K562 (cell line): ENCODE measurements around the gene EDN2. TPM values are rescaled to one million over a fixed set of nuclear protein-coding genes. Genes with fewer than 3 reads are reported as not detected.
A peak's percentile ranks its signal among the peaks of the same experiment; 100 is the strongest.

ENCODE experiments used
- CBX1 ChIP-seq: sonication (generic); IDR thresholded peaks from 2 replicates; pipeline ENCODE4 v1.6.1; 2016; ENCODE audit warnings: antibody characterized with exemption, low read depth, mild to moderate bottlenecking
- CREM ChIP-seq: IDR thresholded peaks from 2 replicates; pipeline ENCODE4 v1.6.1; 2014; ENCODE audit warnings: antibody characterized with exemption, low read depth
- DPF2 ChIP-seq: fragments of 450-650 bp; IDR thresholded peaks from 2 replicates; pipeline ENCODE4 v1.6.1; 2016
- HMBOX1 ChIP-seq: sonication (generic); IDR thresholded peaks from 2 replicates; pipeline ENCODE4 v1.6.1; 2016
- MLLT1 ChIP-seq, 2 experiments: fragments of 450-650 bp; IDR thresholded peaks; 2 replicates each; pipeline ENCODE4 v1.6.1; 2016
- NELFE ChIP-seq: IDR thresholded peaks from 2 replicates; pipeline ENCODE4 v1.6.1; 2011; ENCODE audit warnings: mild to moderate bottlenecking; ENCODE audit not compliant: insufficient read depth, insufficient read length
- NR4A1 ChIP-seq, 2 experiments: fragments of 250-450 bp in 1 of 2; fragments of 450-650 bp in 1 of 2; sonication (Bioruptor Pico) in 1 of 2; IDR thresholded peaks; 2 replicates each; pipeline versions ENCODE4 v1.4.0 to v1.6.1; 2016 to 2020; ENCODE audit warnings: mild to moderate bottlenecking in 2 of 2, missing compliant biosample characterization in 1 of 2, missing genetic modification characterization in 1 of 2, moderate library complexity in 1 of 2
- SAFB2 ChIP-seq: fragments of 200-400 bp; formaldehyde crosslinking; IDR thresholded peaks from 2 replicates; pipeline ENCODE4 v1.6.1; 2018; ENCODE audit warnings: borderline replicate concordance, low read length, low read depth, moderate library complexity; ENCODE audit not compliant: severe bottlenecking
- SMARCA4 ChIP-seq: fragments of 450-650 bp; IDR thresholded peaks from 2 replicates; pipeline ENCODE4 v1.6.1; 2016
- STAT5B ChIP-seq: fragments of 250-450 bp; sonication (Bioruptor Pico); IDR thresholded peaks from 2 replicates; pipeline ENCODE4 v1.8.0; 2021; ENCODE audit warnings: mild to moderate bottlenecking, inconsistent platforms
- TRIM24 ChIP-seq, 2 experiments: fragments of 450-650 bp; IDR thresholded peaks; 2 replicates each; pipeline ENCODE4 v1.6.1; 2016
- ZFPM2 ChIP-seq: fragments of 250-450 bp; sonication (Bioruptor Pico); IDR thresholded peaks from 2 replicates; pipeline ENCODE4 v1.5.1; 2022; ENCODE audit warnings: mild to moderate bottlenecking
- ZNF318 ChIP-seq, 2 experiments: fragments of 450-650 bp; IDR thresholded peaks; 2 replicates each; pipeline ENCODE4 v1.6.1; 2016; ENCODE audit warnings: mild to moderate bottlenecking in 2 of 2, borderline replicate concordance in 1 of 2, low read depth in 1 of 2, moderate library complexity in 1 of 2
- ZNF57 ChIP-seq: fragments of 450-650 bp; formaldehyde crosslinking; IDR thresholded peaks from 2 replicates; pipeline ENCODE4 v1.4.0; 2020; ENCODE audit warnings: mild to moderate bottlenecking, moderate library complexity
- ZNF75A ChIP-seq: fragments of 450-650 bp; formaldehyde crosslinking; IDR thresholded peaks from 2 replicates; pipeline ENCODE4 v1.4.0; 2020; ENCODE audit warnings: mild to moderate bottlenecking
- ZNF830 ChIP-seq: fragments of 250-450 bp; sonication (Bioruptor Pico); IDR thresholded peaks from 2 replicates; pipeline ENCODE4 v1.5.0; 2021; ENCODE audit warnings: mild to moderate bottlenecking
- polyA plus RNA-seq, 8 experiments: library from polyadenylated mRNA; depleted of rRNA in 4 of 8; stranded (reverse) in 5 of 8; unstranded in 3 of 8; fragments of >200 nt; fragmentation: Nextera tagmentation in 2 of 8; fragmentation: Illumina TruSeq in 1 of 8; extraction: Ambion mirVana in 2 of 8; extraction: Trizol in 1 of 8; gene quantifications; 2 replicates each; pipeline versions ENCODE4 v1.2.1 to v1.2.3, GENCODE V29; 2011 to 2014; ENCODE audit warnings: inconsistent platforms in 1 of 8, missing spikeins in 1 of 8
- total RNA-seq, 7 experiments: library from RNA; depleted of rRNA in 6 of 7; stranded (reverse); fragments of >200 nt in 6 of 7; fragmentation: Illumina TruSeq in 2 of 7; extraction: Trizol in 2 of 7; gene quantifications; 2 replicates each; pipeline versions ENCODE4 v1.2.1 to v1.2.3, GENCODE V29; 2011 to 2021; ENCODE audit warnings: low replicate concordance in 1 of 7
- TF ChIP-seq, protein P1 (sequence below): sonication (generic); formaldehyde crosslinking; IDR thresholded peaks from 2 replicates; pipeline ENCODE4 v1.9.0; 2022; ENCODE audit warnings: mild to moderate bottlenecking, missing genetic modification reagents

Gene EDN2
- total and polyA plus RNA-seq, 9 of the 15 experiments (the other 6 are each of a cell fraction or from before 2014, with no cell fraction given) = not detected

- no peak for TF ChIP-seq ZNF318 (IDR thresholded peaks at IDR 0.05; ENCODE audit: borderline replicate concordance in 1 of 2, low read depth in 1 of 2)
- TF ChIP-seq SMARCA4 = peak; percentile 29; the same call in 1 of the 2 replicates
- no peak for TF ChIP-seq ZNF57 (CRISPR knock-in tag)
- peak; percentile 86 for TF ChIP-seq CREM
- TF ChIP-seq ZNF830 = no peak
- TF ChIP-seq NR4A1 (CRISPR knock-in tag; IDR thresholded peaks at IDR 0.05) = 0 out of 2 replicates have a peak, but pooled peaks have one; percentile 16
- no peak for TF ChIP-seq NR4A1 (tag; IDR thresholded peaks at IDR 0.05)
- TF ChIP-seq, protein P1, sequence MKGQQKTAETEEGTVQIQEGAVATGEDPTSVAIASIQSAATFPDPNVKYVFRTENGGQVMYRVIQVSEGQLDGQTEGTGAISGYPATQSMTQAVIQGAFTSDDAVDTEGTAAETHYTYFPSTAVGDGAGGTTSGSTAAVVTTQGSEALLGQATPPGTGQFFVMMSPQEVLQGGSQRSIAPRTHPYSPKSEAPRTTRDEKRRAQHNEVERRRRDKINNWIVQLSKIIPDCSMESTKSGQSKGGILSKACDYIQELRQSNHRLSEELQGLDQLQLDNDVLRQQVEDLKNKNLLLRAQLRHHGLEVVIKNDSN (CRISPR knock-in tag) = no peak
- no peak for TF ChIP-seq MLLT1 (IDR thresholded peaks at IDR 0.05)
- no peak for TF ChIP-seq STAT5B (CRISPR knock-in tag)
- TF ChIP-seq TRIM24 (IDR thresholded peaks at IDR 0.05) = 0 out of 4 replicates have a peak, but pooled peaks of 1 of the 2 experiments have one; percentile 17
- peak; percentile 59; the same call in 1 of the 2 replicates for TF ChIP-seq DPF2
- TF ChIP-seq ZFPM2 (CRISPR knock-in tag) = no peak
- no peak for TF ChIP-seq NELFE
- TF ChIP-seq CBX1 = 0 out of 2 replicates have a peak, but pooled peaks have one; percentile 63
- 0 out of 2 replicates have a peak, but pooled peaks have one; percentile 15 for TF ChIP-seq HMBOX1
- TF ChIP-seq SAFB2 = no peak
- TF ChIP-seq ZNF75A (CRISPR knock-in tag) = no peak
These were observed 51.8 kb downstream of the EDN2 start (continued) for GRCh38 chr1:41432481-41433280.
